DOHH2 (cell line): Measurements from ENCODE around the gene DSCAML1.

Experiments
- CTCF ChIP-seq: fragments of 200-600 bp; sonication (generic); IDR thresholded peaks from one replicate; pipeline ENCODE4 v1.5.1; 2014; ENCODE audit warnings: antibody characterized with exemption, mild to moderate bottlenecking, low read depth, low read length; ENCODE audit not compliant: poor library complexity, severe bottlenecking
- EZH2phosphoT487 ChIP-seq: fragments of 200-600 bp; sonication (generic); IDR thresholded peaks from 2 replicates; pipeline ENCODE4 v1.6.1; 2017; ENCODE audit warnings: borderline replicate concordance, mild to moderate bottlenecking, antibody characterized with exemption, low read length, moderate library complexity, mixed read lengths

- TF ChIP-seq CTCF (no peak), EZH2phosphoT487 (no peak)
These were observed 362.5 kb downstream of the DSCAML1 start for GRCh38 chr11:117434481-117434880.
